Esophagus muscularis mucosa (tissue), 4 donors: ENCODE data around the gene MCF2L. TPM values are rescaled to one million over a fixed set of nuclear protein-coding genes. Genes with fewer than 3 reads are reported as not detected.

Source experiments
- DNase-seq: peaks from one replicate; pipeline ENCODE4 v3.0.0-alpha.2; 2017; ENCODE audit errors: extremely low spot score
- H3K27ac ChIP-seq, 4 donors: fragments of 200-600 bp; sonication (generic); replicated peaks in 1 of 4; 1 replicate in 3 of 4; 2 replicates in 1 of 4; pipeline ENCODE4 v1.5.1; 2016 to 2019; ENCODE audit warnings: mild to moderate bottlenecking in 1 of 4
- H3K27me3 ChIP-seq, 4 donors: fragments of 200-600 bp; sonication (generic); one replicate each; pipeline versions ENCODE4 v1.5.1 to v1.6.0; 2016 to 2019
- H3K36me3 ChIP-seq, 4 donors: fragments of 200-600 bp; sonication (generic); one replicate each; pipeline ENCODE4 v1.5.1; 2016 to 2019
- H3K4me1 ChIP-seq, 4 donors: fragments of 200-600 bp; sonication (generic); one replicate each; pipeline ENCODE4 v1.5.1; 2016 to 2019
- H3K4me3 ChIP-seq, 4 donors: fragments of 200-600 bp; sonication (generic); 1 replicate in 2 of 4; 2 replicates in 2 of 4; pipeline ENCODE4 v1.5.1; 2016 to 2019; ENCODE audit warnings: mild to moderate bottlenecking in 4 of 4, moderate library complexity in 1 of 4
- H3K9me3 ChIP-seq, 4 donors: fragments of 200-600 bp; sonication (generic); 1 replicate in 3 of 4; 2 replicates in 1 of 4; pipeline ENCODE4 v1.5.1; 2016 to 2019
- EP300 ChIP-seq: sonication (generic); formaldehyde crosslinking; IDR thresholded peaks from one replicate; pipeline ENCODE4 v1.6.1; 2017; ENCODE audit warnings: antibody characterized with exemption
- POLR2A ChIP-seq: fragments of 450-650 bp; IDR thresholded peaks from one replicate; pipeline ENCODE4 v1.6.1; 2017; ENCODE audit warnings: antibody characterized with exemption, moderate library complexity, mild to moderate bottlenecking, low read depth
- POLR2AphosphoS5 ChIP-seq, 2 donors: sonication (generic); formaldehyde crosslinking; IDR thresholded peaks; one replicate each; pipeline ENCODE4 v1.6.1; 2017; ENCODE audit warnings: antibody characterized with exemption in 2 of 2
- WGBS: methylation state at CpG from one replicate; pipeline ENCODE4 v1.1.5; 2018; 5-methylcytosine and 5-hydroxymethylcytosine counted together
- intact Hi-C: fragments of 100-400 bp; cut with DNase I; formaldehyde crosslinking; loops from one replicate; pipeline ENCODE4 v1.15.1; 2023
- total RNA-seq, 4 donors: library from RNA; depleted of rRNA; stranded (reverse); fragments of >200 nt; gene quantifications; one replicate each; pipeline versions ENCODE4 v1.1.0 to v1.2.1, GENCODE V29; 2016
- TF ChIP-seq, protein P1 (sequence below), 3 experiments: fragments of 200-600 bp in 2 of 3; fragments of 450-650 bp in 1 of 3; sonication (generic) in 2 of 3; IDR thresholded peaks; one replicate each; pipeline ENCODE4 v1.5.1; 2017 to 2019; ENCODE audit warnings: antibody characterized with exemption in 3 of 3, mild to moderate bottlenecking in 2 of 3, moderate library complexity in 1 of 3

The MCF2L gene, protein sequence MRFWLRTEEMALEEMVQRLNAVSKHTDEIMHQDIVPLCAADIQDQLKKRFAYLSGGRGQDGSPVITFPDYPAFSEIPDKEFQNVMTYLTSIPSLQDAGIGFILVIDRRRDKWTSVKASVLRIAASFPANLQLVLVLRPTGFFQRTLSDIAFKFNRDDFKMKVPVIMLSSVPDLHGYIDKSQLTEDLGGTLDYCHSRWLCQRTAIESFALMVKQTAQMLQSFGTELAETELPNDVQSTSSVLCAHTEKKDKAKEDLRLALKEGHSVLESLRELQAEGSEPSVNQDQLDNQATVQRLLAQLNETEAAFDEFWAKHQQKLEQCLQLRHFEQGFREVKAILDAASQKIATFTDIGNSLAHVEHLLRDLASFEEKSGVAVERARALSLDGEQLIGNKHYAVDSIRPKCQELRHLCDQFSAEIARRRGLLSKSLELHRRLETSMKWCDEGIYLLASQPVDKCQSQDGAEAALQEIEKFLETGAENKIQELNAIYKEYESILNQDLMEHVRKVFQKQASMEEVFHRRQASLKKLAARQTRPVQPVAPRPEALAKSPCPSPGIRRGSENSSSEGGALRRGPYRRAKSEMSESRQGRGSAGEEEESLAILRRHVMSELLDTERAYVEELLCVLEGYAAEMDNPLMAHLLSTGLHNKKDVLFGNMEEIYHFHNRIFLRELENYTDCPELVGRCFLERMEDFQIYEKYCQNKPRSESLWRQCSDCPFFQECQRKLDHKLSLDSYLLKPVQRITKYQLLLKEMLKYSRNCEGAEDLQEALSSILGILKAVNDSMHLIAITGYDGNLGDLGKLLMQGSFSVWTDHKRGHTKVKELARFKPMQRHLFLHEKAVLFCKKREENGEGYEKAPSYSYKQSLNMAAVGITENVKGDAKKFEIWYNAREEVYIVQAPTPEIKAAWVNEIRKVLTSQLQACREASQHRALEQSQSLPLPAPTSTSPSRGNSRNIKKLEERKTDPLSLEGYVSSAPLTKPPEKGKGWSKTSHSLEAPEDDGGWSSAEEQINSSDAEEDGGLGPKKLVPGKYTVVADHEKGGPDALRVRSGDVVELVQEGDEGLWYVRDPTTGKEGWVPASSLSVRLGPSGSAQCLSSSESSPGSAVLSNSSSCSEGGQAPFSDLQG
- 10 to 100 TPM; 14.5 to 38.6 (median 26.7) TPM for total RNA-seq

DNA sequence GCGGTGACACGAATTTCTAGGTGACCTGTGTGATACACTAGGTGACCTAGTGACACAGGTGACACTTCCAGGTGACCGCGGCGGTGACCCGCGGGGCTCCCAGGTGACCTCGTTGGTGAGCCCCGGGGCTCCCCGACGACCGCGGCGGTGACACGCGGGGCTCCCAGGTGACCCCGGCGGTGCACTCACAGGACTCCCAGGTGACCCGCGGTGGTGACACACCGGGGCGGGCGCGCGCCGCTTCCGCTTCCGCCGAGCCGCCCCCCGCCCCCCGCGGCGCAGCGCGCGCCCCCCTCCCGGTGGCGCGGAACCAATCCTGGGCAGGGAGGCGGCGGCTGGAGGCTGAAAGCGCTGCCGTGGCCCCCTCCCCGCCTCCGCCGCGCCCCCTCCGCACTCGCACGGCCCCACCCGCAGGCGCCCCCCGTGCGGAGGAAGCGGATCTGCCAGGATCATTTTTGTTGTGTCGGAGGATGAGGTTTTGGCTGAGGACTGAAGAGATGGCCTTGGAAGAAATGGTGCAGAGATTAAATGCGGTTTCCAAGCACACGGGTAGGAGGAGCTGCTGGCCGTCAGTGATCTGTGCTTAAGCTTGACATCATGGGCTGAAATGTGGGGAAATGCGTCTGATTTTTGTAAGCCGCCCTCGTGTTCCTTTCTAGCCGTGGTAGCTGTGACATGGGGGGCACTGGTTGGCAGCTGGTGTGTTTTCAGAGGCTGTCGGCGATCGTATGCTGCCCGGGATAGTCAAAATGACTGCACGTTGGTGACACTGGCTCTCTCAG, at the start of gene MCF2L:
Gene MCF2L (plus strand): TSS at position 305 of the 782 bp plus-strand sequence. CDS start 166 bp downstream, at position 471.
- peaks cover 17 to 25% (median 20%) of the 10 kb centered on the region in 4 donors for H3K4me1 ChIP-seq
- no peaks in the 10 kb centered on the region for H3K36me3 ChIP-seq
- H3K27ac ChIP-seq = peak within 1 kb of the TSS in 3 of 4 donors; percentile 19 to 58 (median 35)
- no peak for DNase-seq
- no peak for TF ChIP-seq POLR2A
- TF ChIP-seq EP300 = no peak
- peak in 1 of 2 donors; percentile 20 for TF ChIP-seq POLR2AphosphoS5 (IDR thresholded peaks at IDR 0.05)
- TF ChIP-seq, protein P1, sequence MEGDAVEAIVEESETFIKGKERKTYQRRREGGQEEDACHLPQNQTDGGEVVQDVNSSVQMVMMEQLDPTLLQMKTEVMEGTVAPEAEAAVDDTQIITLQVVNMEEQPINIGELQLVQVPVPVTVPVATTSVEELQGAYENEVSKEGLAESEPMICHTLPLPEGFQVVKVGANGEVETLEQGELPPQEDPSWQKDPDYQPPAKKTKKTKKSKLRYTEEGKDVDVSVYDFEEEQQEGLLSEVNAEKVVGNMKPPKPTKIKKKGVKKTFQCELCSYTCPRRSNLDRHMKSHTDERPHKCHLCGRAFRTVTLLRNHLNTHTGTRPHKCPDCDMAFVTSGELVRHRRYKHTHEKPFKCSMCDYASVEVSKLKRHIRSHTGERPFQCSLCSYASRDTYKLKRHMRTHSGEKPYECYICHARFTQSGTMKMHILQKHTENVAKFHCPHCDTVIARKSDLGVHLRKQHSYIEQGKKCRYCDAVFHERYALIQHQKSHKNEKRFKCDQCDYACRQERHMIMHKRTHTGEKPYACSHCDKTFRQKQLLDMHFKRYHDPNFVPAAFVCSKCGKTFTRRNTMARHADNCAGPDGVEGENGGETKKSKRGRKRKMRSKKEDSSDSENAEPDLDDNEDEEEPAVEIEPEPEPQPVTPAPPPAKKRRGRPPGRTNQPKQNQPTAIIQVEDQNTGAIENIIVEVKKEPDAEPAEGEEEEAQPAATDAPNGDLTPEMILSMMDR (IDR thresholded peaks at IDR 0.05) = peak in 1 of 3 experiments; percentile 8
- H3K27me3 ChIP-seq = peaks cover 0 to 80% (median 7%) of the 10 kb centered on the region in 4 donors
- intact Hi-C loops = no loop called here
- no peaks in the 10 kb centered on the region for H3K9me3 ChIP-seq
- H3K4me3 ChIP-seq = peak within 1 kb of the TSS; percentile 51 to 64 (median 56)
- under 1% methylated on average over 37 of the region's 69 CpGs for WGBS

DNA sequence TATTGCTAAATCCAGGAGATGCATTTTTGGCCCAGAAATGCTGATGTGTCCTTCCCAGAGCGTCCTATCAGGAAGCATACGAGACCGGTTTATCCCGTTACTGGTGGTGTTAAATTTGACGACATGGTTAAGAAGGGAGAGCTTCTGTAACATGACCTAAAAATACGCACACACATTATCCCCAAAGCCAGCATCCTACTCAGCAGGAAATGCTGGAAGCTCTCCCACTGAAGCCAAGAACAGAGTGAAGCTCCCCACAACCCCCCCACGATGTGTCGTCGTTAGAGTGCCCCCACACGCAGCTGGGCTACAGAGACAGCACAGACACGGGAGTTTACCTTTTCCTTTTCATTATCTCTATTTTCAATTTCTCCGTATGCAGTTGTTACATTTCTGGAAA, 45.1 kb upstream of the MCF2L start:
- Histone ChIP-seq H3K27ac (no peak overlapping the region), H3K4me1 (peaks cover 4 to 6% (median 5%) of the 10 kb centered on the region in 4 donors), H3K36me3 (no peaks in the 10 kb centered on the region), H3K27me3 (peaks cover 0 to 54% (median 0%) of the 10 kb centered on the region in 4 donors), H3K4me3 (no peak overlapping the region), H3K9me3 (peaks cover 0 to 7% (median 0%) of the 10 kb centered on the region in 4 donors)
- 74% methylated on average over 12 of the region's 12 CpGs for WGBS
- intact Hi-C loops = no loop called here
- no peak for DNase-seq
- TF ChIP-seq POLR2AphosphoS5 (IDR thresholded peaks at IDR 0.05) = no peak
- TF ChIP-seq, protein P1 (IDR thresholded peaks at IDR 0.05) = no peak
- no peak for TF ChIP-seq POLR2A
- no peak for TF ChIP-seq EP300

DNA sequence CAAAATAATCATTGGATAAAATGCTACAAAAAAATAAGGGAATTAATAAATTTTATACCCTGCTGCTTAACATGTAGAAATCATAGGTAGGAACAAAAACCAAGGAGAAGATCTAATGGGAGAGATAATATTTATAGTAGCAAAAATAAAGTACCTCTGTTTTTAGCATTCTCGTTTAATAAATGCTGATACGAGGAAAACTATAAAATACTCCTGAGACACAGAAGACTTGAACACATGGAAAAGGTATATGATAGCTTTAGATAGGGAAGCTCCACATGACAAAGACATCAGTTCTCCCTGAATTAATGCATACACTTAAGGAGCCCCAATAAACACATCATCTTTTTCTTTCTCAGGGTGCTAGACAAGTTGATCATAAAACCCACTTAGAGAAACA, 44.6 kb upstream of the MCF2L start:
- Histone ChIP-seq H3K27me3 (peaks cover 0 to 56% (median under 1%) of the 10 kb centered on the region in 4 donors), H3K9me3 (peaks cover 0 to 7% (median 0%) of the 10 kb centered on the region in 4 donors), H3K4me3 (no peak overlapping the region), H3K36me3 (no peaks in the 10 kb centered on the region), H3K27ac (no peak overlapping the region), H3K4me1 (peaks cover 8 to 9% (median 8%) of the 10 kb centered on the region in 4 donors)
- WGBS = 89% methylated on average over 2 of the region's 2 CpGs
- intact Hi-C loops = no loop called here
- TF ChIP-seq, protein P1 (IDR thresholded peaks at IDR 0.05) = no peak
- TF ChIP-seq POLR2A (no peak), POLR2AphosphoS5 (IDR thresholded peaks at IDR 0.05) (no peak), EP300 (no peak)
- DNase-seq = no peak

DNA sequence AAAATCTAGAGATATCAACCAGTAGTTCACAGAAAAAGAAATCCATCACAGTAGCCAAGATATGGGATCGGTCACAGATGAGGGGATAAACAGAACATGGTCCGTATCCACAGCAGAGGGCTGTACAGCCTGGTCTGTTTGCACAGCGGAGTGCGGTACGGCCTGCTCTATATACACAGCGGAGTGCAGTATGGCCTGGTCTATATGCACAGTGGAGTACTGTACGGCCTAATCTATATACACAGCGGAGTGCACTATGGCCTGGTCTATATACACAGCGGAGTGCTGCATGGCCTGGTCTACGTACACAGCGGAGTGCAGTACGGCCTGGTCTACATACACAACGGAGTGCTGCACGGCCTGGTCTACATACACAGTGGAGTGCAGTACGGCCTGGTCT, 43.0 kb upstream of the MCF2L start:
- H3K4me1 ChIP-seq = peaks cover 13 to 15% (median 14%) of the 10 kb centered on the region in 4 donors
- intact Hi-C loops = no loop called here

More for the DNA sequence above, 43.0 kb upstream of the MCF2L start:
- Histone ChIP-seq H3K9me3 (peaks cover 0 to 7% (median 0%) of the 10 kb centered on the region in 4 donors), H3K4me3 (no peak overlapping the region), H3K27ac (no peak overlapping the region), H3K36me3 (no peaks in the 10 kb centered on the region), H3K27me3 (peaks cover 0 to 54% (median 7%) of the 10 kb centered on the region in 4 donors)
- TF ChIP-seq, protein P1 (IDR thresholded peaks at IDR 0.05) = no peak
- TF ChIP-seq EP300 (no peak), POLR2AphosphoS5 (IDR thresholded peaks at IDR 0.05) (no peak), POLR2A (no peak)
- WGBS = 95% methylated on average over 15 of the region's 15 CpGs
- no peak for DNase-seq
